ENCODE results near the gene ELP6. TPM values are rescaled to one million over a fixed set of nuclear protein-coding genes. Genes with fewer than 3 reads are reported as not detected.

Gene ELP6
- polyA plus RNA-seq, 1 donor from 2014 or later: 55.0 TPM

- Histone ChIP-seq H3K27ac (ENCODE audit: low read length) (no peak overlapping the region), H3K36me3 (ENCODE audit: insufficient read depth, low read length) (no peaks in the 10 kb centered on the region), H4K20me1 (ENCODE audit: insufficient read depth) (no peaks in the 10 kb centered on the region), H3K4me2 (ENCODE audit: low read length) (no peak overlapping the region), H3K79me2 (replicated peaks; ENCODE audit: insufficient read depth, low read length) (no peaks in the 10 kb centered on the region), H3K9me2 (ENCODE audit: insufficient read depth, low read length) (no peaks in the 10 kb centered on the region), H3K27me3 (ENCODE audit: insufficient read depth, low read depth, low read length) (no peaks in the 10 kb centered on the region), H2AFZ (ENCODE audit: low read depth, low read length) (no peak overlapping the region), H3F3A (ENCODE audit: insufficient read depth, low read length, poor library complexity, severe bottlenecking) (no peaks in the 10 kb centered on the region), H3K9ac (ENCODE audit: low read length) (no peak overlapping the region), H3K9me3 (ENCODE audit: low read length) (no peaks in the 10 kb centered on the region), H3K4me3 (ENCODE audit: low read length) (no peak overlapping the region)
- TF ChIP-seq, protein P1, sequence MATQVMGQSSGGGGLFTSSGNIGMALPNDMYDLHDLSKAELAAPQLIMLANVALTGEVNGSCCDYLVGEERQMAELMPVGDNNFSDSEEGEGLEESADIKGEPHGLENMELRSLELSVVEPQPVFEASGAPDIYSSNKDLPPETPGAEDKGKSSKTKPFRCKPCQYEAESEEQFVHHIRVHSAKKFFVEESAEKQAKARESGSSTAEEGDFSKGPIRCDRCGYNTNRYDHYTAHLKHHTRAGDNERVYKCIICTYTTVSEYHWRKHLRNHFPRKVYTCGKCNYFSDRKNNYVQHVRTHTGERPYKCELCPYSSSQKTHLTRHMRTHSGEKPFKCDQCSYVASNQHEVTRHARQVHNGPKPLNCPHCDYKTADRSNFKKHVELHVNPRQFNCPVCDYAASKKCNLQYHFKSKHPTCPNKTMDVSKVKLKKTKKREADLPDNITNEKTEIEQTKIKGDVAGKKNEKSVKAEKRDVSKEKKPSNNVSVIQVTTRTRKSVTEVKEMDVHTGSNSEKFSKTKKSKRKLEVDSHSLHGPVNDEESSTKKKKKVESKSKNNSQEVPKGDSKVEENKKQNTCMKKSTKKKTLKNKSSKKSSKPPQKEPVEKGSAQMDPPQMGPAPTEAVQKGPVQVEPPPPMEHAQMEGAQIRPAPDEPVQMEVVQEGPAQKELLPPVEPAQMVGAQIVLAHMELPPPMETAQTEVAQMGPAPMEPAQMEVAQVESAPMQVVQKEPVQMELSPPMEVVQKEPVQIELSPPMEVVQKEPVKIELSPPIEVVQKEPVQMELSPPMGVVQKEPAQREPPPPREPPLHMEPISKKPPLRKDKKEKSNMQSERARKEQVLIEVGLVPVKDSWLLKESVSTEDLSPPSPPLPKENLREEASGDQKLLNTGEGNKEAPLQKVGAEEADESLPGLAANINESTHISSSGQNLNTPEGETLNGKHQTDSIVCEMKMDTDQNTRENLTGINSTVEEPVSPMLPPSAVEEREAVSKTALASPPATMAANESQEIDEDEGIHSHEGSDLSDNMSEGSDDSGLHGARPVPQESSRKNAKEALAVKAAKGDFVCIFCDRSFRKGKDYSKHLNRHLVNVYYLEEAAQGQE (IDR thresholded peaks at IDR 0.05; ENCODE audit: borderline replicate concordance): no peak
- TF ChIP-seq, protein P2, sequence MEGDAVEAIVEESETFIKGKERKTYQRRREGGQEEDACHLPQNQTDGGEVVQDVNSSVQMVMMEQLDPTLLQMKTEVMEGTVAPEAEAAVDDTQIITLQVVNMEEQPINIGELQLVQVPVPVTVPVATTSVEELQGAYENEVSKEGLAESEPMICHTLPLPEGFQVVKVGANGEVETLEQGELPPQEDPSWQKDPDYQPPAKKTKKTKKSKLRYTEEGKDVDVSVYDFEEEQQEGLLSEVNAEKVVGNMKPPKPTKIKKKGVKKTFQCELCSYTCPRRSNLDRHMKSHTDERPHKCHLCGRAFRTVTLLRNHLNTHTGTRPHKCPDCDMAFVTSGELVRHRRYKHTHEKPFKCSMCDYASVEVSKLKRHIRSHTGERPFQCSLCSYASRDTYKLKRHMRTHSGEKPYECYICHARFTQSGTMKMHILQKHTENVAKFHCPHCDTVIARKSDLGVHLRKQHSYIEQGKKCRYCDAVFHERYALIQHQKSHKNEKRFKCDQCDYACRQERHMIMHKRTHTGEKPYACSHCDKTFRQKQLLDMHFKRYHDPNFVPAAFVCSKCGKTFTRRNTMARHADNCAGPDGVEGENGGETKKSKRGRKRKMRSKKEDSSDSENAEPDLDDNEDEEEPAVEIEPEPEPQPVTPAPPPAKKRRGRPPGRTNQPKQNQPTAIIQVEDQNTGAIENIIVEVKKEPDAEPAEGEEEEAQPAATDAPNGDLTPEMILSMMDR (IDR thresholded peaks at IDR 0.05; ENCODE audit: poor library complexity, severe bottlenecking): no peak
These were observed 26.8 kb upstream of the ELP6 start for GRCh38 chr3:47540281-47540680.

DNA sequence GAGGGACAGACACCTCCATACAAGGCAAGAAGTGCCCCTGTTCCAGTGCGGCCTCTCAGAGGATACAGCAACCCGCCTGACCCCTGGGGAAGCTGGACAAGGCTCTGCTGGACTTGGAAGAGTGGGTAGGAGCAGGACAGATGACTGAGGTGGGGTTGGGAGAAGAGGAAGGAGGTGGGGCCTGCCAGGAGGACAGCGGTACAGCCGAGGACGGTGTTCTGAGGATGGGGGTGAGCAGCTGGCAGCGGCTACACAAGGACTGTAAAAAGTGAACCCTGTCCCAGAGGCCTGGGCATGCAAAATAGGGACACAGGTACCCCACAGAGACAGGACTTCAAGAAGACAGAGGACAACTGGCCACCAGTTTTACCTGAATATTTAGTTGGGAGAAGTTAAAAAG lies 23.5 kb upstream of the ELP6 start:
- H4K20me1 ChIP-seq (ENCODE audit: insufficient read depth): no peaks in the 10 kb centered on the region
- H3K4me2 ChIP-seq (ENCODE audit: low read length): no peak overlapping the region

More for the DNA sequence above, 23.5 kb upstream of the ELP6 start:
- no peaks in the 10 kb centered on the region for H3K9me3 ChIP-seq (ENCODE audit: low read length)
- no peak overlapping the region for H3K27ac ChIP-seq (ENCODE audit: low read length)
- TF ChIP-seq EZH2 (IDR thresholded peaks at IDR 0.05; ENCODE audit: borderline replicate concordance, insufficient read depth, low read length, poor library complexity, severe bottlenecking) (no peak), MXI1 (conservative IDR thresholded peaks at IDR 0.05; ENCODE audit: poor library complexity, severe bottlenecking) (no peak), POLR2AphosphoS5 (IDR thresholded peaks at IDR 0.05) (no peak), RAD21 (conservative IDR thresholded peaks at IDR 0.05) (no peak), SMC3 (conservative IDR thresholded peaks at IDR 0.05; ENCODE audit: poor library complexity) (no peak), EP300 (conservative IDR thresholded peaks at IDR 0.05; ENCODE audit: poor library complexity, severe bottlenecking) (no peak), TAF1 (IDR thresholded peaks at IDR 0.05; ENCODE audit: low read depth) (no peak)
- TF ChIP-seq, protein P1 (IDR thresholded peaks at IDR 0.05; ENCODE audit: borderline replicate concordance): no peak
- TF ChIP-seq, protein P2 (IDR thresholded peaks at IDR 0.05; ENCODE audit: poor library complexity, severe bottlenecking): no peak
- H3K9me2 ChIP-seq (ENCODE audit: insufficient read depth, low read length): no peaks in the 10 kb centered on the region
- H3K36me3 ChIP-seq (ENCODE audit: insufficient read depth, low read length): no peaks in the 10 kb centered on the region
- no peaks in the 10 kb centered on the region for H3K27me3 ChIP-seq (ENCODE audit: insufficient read depth, low read depth, low read length)
- no peaks in the 10 kb centered on the region for H3F3A ChIP-seq (ENCODE audit: insufficient read depth, low read length, poor library complexity, severe bottlenecking)
- no peak overlapping the region for H2AFZ ChIP-seq (ENCODE audit: low read depth, low read length)
- H3K9ac ChIP-seq (ENCODE audit: low read length): no peak overlapping the region
- H3K4me3 ChIP-seq (ENCODE audit: low read length): no peak overlapping the region
- no peaks in the 10 kb centered on the region for H3K79me2 ChIP-seq (replicated peaks; ENCODE audit: insufficient read depth, low read length)
